Panc1 (cell line): ENCODE results near the gene MRGPRD. TPM values are rescaled to one million over a fixed set of nuclear protein-coding genes. Genes with fewer than 3 reads are reported as not detected.

Source experiments
- ATAC-seq: fragments of 200-7000 bp; cut with Tn5 transposase; 2 replicates; pipeline ENCODE4 v1.9.1; 2020; ENCODE audit warnings: mild to moderate bottlenecking, moderate library complexity
- BruUV-seq: library from RNA; stranded (reverse); fragments of 400-500 nt; replicated peaks from 2 replicates; lab custom pipeline; 2021; lab: Mats Ljungman, UMichigan
- CTCF ChIA-PET: fragments of 300-600 bp; sonication (Branson Sonifier 250); formaldehyde crosslinking; loops from one replicate; lab custom pipeline; 2022; ENCODE audit warnings: antibody characterized with exemption; lab: Charles Lee
- POLR2A ChIA-PET: fragments of 300-600 bp; sonication (Branson Sonifier 250); formaldehyde crosslinking; loops from one replicate; lab custom pipeline; 2022; ENCODE audit warnings: antibody characterized with exemption; lab: Charles Lee
- DNase-seq: peaks from one replicate; pipeline ENCODE4 v3.0.0-alpha.2; 2010; ENCODE audit warnings: low read depth, low spot score
- H3K27ac ChIP-seq: 2 replicates; pipeline ENCODE4 v1.5.1; 2011; ENCODE audit warnings: mild to moderate bottlenecking, low read length, inconsistent platforms
- H3K27me3 ChIP-seq: fragments of 200-500 bp; sonication (Bioruptor generic); 2 replicates; pipeline ENCODE4 v1.6.0; 2014; ENCODE audit warnings: low read length, inconsistent platforms; ENCODE audit not compliant: control insufficient read depth, insufficient read depth
- H3K36me3 ChIP-seq: fragments of 200-500 bp; sonication (Bioruptor generic); 2 replicates; pipeline ENCODE4 v1.5.1; 2014; ENCODE audit warnings: inconsistent platforms, mild to moderate bottlenecking, low read length, moderate library complexity; ENCODE audit not compliant: control insufficient read depth, insufficient read depth
- H3K4me1 ChIP-seq: 2 replicates; pipeline ENCODE4 v1.5.1; 2011; ENCODE audit warnings: inconsistent platforms, mild to moderate bottlenecking, low read length, moderate library complexity; ENCODE audit not compliant: control insufficient read depth, insufficient read depth
- H3K4me3 ChIP-seq, 2 experiments: 2 replicates each; pipeline ENCODE4 v1.5.1; 2011 to 2012; ENCODE audit warnings: low read depth in 2 of 2, low read length in 2 of 2, mild to moderate bottlenecking in 2 of 2, inconsistent platforms in 1 of 2, moderate library complexity in 1 of 2
- H3K9me3 ChIP-seq: fragments of 200-500 bp; sonication (Bioruptor generic); 2 replicates; pipeline ENCODE4 v1.5.1; 2014; ENCODE audit warnings: low read depth, mild to moderate bottlenecking, inconsistent platforms, low read length, moderate library complexity; ENCODE audit not compliant: control insufficient read depth, insufficient read depth
- CTCF ChIP-seq: fragments of 450-650 bp; IDR thresholded peaks from 2 replicates; pipeline ENCODE4 v1.5.1; 2017; ENCODE audit warnings: mild to moderate bottlenecking
- POLR2AphosphoS5 ChIP-seq: IDR thresholded peaks from 2 replicates; pipeline ENCODE4 v1.6.1; 2012; ENCODE audit warnings: mild to moderate bottlenecking, low read depth, low read length, moderate library complexity
- SIN3A ChIP-seq: IDR thresholded peaks from 2 replicates; pipeline ENCODE4 v1.6.1; 2012; ENCODE audit warnings: low read depth, mild to moderate bottlenecking, low read length, moderate library complexity, borderline replicate concordance; ENCODE audit not compliant: insufficient read depth
- TCF7L2 ChIP-seq: IDR thresholded peaks from 2 replicates; pipeline ENCODE4 v1.6.1; 2011; ENCODE audit warnings: mild to moderate bottlenecking, low read depth, low read length, inconsistent platforms
- in situ Hi-C: cut with HindIII; loops from 2 replicates; pipeline ENCODE4 v1.10.0; 2016; ENCODE audit warnings: low sequenced_read_pairs, low pct_unique_long_range_greater_than_20kb
- intact Hi-C: fragments of 100-400 bp; cut with micrococcal nuclease; formaldehyde crosslinking; loops from one replicate; pipeline ENCODE4 v1.10.0; 2022; ENCODE audit not compliant: unreplicated experiment
- total RNA-seq: library from RNA; stranded (reverse); gene quantifications from one replicate; pipeline ENCODE4 v1.2.1, GENCODE V29; 2021; ENCODE audit not compliant: unreplicated experiment
- TF ChIP-seq, protein P1 (sequence below), 2 experiments: IDR thresholded peaks; 2 replicates each; pipeline ENCODE4 v1.6.1; 2011 to 2012; ENCODE audit warnings: low read depth in 2 of 2, control low read depth in 1 of 2, low read length in 1 of 2, mild to moderate bottlenecking in 1 of 2, moderate library complexity in 1 of 2; ENCODE audit not compliant: insufficient read depth in 1 of 2

Gene MRGPRD
- total RNA-seq, 1 experiment from 2014 or later, result not detected

DNA sequence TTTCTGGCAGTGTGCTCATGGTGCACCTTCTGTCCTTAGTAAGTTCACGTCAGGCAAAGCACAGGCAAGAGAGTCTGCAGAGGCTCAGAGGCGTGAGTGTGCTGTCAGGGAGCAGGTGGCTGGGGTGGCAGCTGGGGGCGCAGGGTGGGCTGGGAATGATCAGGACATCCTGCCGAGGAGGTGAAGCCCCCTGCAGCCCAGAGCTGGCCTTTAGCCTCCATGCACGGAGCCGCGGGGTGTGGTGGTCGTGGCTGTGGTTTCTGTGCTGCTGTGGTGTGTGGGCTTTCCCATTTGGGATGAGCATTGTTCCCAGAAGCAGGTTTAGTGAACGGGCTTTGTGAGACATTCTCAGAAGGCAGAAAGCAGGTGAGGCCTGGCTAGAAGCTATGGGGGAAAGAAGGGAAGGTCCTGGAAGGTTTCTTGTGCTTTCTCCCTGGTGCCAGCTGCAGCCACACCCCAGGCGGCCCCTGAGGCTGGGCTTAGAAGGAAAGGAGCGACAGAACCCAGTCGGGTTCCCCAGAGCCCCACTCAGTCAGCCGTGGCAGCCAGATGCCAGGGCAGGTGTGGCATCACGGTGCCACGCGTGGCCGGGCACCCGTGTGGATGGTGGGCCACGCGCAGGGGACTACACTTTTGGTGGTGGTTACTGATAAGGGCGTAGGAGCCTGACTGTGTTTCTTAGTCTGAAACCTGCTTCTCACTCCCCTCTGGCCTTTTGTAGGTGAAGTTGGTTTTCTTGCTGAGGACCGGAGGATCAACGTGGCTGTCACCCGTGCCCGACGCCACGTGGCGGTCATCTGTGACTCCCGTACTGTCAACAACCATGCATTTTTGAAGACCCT lies 45.0 kb downstream of the MRGPRD start:
- Histone ChIP-seq H3K9me3 (no peaks in the 10 kb centered on the region), H3K27ac (no peak overlapping the region), H3K4me1 (no peaks in the 10 kb centered on the region), H3K27me3 (no peaks in the 10 kb centered on the region), H3K4me3 (no peak overlapping the region), H3K36me3 (no peaks in the 10 kb centered on the region; the same call in 1 of the 2 replicates)
- ChIA-PET POLR2A (no interaction called here), CTCF (no interaction called here)
- DNase-seq (no peak), ATAC-seq (no peak)
- intact Hi-C loops, result no loop called here
- in situ Hi-C loops, result no loop called here
- no TSS peak for BruUV-seq
- TF ChIP-seq TCF7L2 (no peak), CTCF (no peak), POLR2AphosphoS5 (no peak)
- TF ChIP-seq, protein P1, sequence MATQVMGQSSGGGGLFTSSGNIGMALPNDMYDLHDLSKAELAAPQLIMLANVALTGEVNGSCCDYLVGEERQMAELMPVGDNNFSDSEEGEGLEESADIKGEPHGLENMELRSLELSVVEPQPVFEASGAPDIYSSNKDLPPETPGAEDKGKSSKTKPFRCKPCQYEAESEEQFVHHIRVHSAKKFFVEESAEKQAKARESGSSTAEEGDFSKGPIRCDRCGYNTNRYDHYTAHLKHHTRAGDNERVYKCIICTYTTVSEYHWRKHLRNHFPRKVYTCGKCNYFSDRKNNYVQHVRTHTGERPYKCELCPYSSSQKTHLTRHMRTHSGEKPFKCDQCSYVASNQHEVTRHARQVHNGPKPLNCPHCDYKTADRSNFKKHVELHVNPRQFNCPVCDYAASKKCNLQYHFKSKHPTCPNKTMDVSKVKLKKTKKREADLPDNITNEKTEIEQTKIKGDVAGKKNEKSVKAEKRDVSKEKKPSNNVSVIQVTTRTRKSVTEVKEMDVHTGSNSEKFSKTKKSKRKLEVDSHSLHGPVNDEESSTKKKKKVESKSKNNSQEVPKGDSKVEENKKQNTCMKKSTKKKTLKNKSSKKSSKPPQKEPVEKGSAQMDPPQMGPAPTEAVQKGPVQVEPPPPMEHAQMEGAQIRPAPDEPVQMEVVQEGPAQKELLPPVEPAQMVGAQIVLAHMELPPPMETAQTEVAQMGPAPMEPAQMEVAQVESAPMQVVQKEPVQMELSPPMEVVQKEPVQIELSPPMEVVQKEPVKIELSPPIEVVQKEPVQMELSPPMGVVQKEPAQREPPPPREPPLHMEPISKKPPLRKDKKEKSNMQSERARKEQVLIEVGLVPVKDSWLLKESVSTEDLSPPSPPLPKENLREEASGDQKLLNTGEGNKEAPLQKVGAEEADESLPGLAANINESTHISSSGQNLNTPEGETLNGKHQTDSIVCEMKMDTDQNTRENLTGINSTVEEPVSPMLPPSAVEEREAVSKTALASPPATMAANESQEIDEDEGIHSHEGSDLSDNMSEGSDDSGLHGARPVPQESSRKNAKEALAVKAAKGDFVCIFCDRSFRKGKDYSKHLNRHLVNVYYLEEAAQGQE (IDR thresholded peaks at IDR 0.05; ENCODE audit: insufficient read depth in 1 of 2, low read depth in 2 of 2, low read length in 1 of 2), result no peak

DNA sequence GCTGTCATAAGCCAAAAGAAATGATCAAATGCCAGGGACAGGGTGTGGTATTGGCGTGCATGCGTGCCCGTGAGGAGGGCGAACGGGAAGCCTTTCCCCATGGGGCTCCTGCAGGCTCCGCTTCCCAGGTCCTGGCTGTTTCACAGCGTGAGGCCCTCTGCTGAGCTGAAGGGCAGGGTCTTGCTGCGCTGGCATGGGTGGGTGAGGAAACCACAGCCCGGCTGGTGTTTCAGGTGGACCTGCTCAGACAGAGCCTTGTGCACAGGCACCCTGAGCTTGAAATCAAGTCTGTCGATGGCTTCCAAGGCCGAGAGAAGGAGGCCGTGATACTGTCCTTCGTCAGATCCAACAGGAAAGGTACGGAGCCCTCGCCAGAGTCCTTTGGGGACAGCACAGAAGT lies 45.7 kb downstream of the MRGPRD start:
- H3K4me1 ChIP-seq, result no peaks in the 10 kb centered on the region
- in situ Hi-C loops, result no loop called here
- ChIA-PET CTCF (no interaction called here), POLR2A (no interaction called here)
- no peak overlapping the region for H3K4me3 ChIP-seq
- intact Hi-C loops, result no loop called here
- no peak overlapping the region for H3K27ac ChIP-seq
- DNase-seq (no peak), ATAC-seq (no peak)
- TF ChIP-seq, protein P1 (IDR thresholded peaks at IDR 0.05; ENCODE audit: insufficient read depth in 1 of 2, low read depth in 2 of 2, low read length in 1 of 2), result no peak
- TF ChIP-seq CTCF, result no peak
- TF ChIP-seq TCF7L2, result no peak
- TF ChIP-seq POLR2AphosphoS5, result no peak
- no peak for TF ChIP-seq SIN3A
- H3K36me3 ChIP-seq, result peaks cover 3% of the 10 kb centered on the region; the same call in 1 of the 2 replicates
- H3K27me3 ChIP-seq, result no peaks in the 10 kb centered on the region
- no peaks in the 10 kb centered on the region for H3K9me3 ChIP-seq
- BruUV-seq, result no TSS peak
